HG03378 (cell line): ENCODE measurements around the gene DHX57.
A peak's percentile ranks its signal among the peaks of the same experiment; 100 is the strongest.

Experiments
- ATAC-seq: cut with Tn5 transposase; IDR thresholded peaks from one replicate; pipeline ENCODE4 v1.9.1; 2021; ENCODE audit warnings: mild to moderate bottlenecking, moderate library complexity; ENCODE audit not compliant: unreplicated experiment

Gene DHX57

DNA sequence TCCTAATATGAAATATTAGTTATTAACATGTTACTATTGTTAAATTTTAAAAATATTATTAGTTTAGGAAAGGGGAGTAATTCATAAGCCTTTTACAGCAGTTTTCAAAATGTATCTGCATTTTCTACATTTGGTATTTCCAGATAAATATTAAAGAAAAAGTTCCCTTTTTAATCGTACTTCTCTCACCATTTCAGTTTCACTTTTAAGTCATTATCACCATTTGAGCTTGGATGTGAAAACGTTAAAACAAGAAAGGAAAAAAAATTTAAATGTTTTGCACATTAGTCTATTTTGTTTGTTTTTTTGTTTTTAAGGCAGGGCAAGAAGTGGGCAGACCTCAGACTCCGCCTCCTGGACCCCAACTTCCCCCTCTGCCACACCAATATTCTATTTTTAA lies 121.2 kb downstream of the DHX57 start:
- no peak for ATAC-seq

DNA sequence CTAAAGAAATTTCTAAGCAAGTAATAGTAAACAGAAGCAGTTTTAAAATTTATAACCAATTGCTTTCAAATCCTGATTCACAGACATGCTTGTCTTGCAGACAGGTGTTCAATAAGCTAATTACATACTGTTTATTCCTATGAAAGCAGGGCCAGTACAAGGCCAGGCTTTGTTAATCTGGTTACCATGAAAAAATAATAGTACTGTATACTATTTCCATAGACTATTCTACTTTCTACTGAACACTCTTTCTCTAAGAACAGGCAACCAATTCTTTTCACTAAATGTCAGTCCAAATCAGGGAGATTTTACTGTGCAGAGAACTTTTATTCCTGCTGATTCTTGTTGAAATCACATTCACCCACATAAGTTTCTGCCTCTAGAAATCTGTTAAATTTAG lies 121.7 kb downstream of the DHX57 start:
- ATAC-seq: no peak

DNA sequence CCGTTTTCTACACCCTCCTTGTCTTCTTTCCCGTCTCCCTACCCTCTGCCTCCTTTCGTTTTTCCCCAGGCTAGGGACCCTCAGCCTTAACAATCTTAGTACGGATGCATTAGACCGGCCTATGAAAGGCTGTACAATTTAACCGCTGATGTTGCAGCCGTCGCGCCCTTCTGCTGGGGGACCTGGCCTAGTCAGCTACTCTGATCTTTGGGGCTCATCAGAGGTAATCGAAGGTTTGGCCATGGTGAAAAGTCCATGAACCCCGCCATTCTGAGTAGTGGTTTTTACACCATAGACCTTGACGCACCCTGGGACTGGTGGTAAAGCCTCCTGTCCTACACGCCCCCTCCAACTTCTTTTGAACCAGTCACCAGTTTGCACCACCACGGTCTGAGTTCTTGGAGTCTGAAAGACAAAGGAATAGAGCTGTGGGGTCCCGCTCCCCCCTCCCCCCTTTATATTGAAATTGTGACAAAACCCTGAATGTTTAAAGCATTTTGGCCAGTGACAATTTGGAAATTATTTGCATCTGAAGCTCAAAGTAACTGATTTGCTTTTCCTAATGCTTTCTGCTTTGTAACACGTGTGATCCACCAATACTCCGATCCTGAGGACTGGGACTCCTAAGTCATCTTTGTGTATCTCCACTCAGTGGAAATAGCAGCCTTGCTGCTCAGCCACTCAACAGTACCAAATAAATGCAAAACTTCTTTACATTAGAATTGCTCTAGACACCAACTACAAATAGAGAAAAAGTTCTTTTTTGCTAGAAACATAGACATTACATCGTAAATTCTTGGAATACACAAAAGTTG lies 123.9 kb downstream of the DHX57 start:
- ATAC-seq: no peak

DNA sequence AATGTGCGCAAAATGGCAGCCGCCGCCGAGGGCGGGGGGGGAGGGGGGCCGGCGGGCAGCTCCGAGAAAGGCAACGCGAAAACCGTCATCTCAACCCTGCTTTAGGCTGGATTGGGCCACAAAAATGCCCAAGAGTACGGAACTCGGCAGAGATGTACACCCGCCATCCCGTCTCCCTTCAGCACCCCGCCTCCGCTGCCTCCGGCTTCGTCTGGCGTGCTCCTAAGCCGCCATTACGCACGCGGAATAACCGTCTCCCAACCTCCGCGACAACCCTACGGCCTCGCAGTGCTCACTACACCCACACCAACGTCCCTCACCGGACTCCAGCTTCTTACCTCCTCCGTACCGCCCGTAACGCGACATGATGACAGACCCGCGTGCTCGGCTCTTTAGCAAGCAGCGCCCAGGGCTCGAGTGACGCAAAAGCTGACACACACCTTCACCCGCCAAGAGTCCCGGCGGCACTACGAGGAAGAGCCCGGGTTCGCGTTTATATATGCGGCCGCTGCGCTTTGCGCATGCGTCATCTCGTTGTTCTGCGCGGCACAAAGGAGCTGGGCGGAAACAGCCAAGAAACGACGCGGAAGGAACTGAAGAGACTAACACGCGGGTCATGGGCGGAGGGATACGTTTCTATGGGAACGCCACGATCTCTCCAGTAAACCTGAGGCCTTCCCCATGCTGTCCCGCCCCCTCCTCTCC lies 124.7 kb downstream of the DHX57 start, which contains the start of gene SRSF7:
Gene SRSF7, minus strand, starts transcription at position 471 of the 705 bp plus-strand sequence. Its CDS starts 105 bp downstream, at position 366.
- peak; percentile 72 for ATAC-seq

DNA sequence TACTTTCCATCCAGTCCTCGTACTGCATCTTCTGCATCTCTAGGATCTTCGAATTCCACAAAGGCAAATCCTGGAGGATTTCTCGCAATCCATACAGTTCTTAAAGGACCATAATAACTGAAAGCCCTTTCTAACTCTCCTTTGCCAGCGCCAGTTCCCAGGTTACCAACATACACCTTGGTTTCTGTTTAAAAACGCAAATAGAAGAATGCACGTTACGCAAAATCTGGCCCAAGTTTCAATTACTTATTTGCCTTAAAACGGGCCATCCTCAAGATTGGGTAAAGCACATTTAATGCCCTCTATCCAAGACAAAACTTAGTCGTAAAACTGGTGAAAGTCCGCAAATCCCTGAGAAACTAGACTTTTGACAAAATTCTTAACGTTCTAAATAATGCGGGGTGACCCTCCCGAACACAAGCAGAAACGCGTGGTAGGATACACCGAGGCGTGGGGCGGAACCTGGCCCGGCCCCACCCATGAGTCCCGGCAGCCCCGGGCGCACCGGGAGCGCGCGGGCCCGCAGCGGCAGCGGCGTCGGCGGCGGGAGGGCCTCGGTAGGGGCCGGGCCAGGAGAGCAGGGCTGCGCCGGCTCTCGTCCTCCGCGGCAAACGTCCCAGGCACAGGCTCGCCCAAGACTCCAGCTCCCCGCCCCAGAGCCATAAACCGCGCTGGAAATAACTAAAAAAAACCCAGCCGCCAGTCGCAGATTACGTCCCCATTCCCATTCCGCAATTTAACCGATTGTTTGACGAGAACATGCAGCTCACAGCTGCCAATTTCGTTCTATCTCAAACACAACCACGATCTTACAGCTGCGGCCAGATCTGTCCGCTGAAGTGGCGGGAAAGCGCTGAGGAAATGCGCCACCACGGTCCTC lies 125.5 kb downstream of the DHX57 start:
- ATAC-seq: peak; percentile 31

DNA sequence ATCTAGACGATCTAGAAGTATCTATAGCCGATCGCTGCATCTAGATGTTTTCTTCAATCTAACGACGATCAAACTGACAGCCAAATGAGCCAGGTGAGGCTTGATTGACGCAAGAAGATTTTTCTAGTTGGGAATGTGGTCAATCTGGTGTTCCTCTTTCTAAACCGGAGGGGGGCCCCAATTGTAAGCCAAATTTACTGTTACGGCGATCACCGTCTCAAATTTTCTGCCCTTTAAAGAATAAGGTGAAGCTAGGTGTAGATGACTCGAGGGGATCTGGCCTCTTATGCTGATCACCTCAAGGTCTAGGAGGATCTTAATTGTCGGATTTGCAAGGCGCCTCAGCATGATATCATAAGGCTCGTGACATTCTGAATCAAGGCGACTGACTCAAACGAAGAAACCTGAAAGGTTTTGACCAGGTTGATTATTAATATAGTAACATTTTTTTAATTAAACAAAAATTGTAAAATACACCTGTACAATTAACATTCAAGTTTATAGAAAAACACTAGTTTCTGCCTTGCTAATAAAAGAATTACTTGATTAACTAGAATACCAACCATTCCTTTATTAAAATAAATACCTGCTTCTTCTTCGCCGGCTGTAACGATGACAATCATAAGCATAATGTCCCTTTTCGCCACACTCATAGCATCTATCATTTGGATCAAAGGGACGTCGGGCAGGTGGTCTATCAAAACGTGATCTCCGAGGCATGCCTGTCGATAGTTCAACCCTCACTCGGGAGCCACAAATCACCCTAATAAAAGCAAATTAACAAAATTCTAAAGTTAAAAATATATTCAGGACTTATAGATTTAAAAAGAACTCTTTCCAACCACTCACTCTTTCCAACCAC lies 126.6 kb downstream of the DHX57 start:
- no peak for ATAC-seq

DNA sequence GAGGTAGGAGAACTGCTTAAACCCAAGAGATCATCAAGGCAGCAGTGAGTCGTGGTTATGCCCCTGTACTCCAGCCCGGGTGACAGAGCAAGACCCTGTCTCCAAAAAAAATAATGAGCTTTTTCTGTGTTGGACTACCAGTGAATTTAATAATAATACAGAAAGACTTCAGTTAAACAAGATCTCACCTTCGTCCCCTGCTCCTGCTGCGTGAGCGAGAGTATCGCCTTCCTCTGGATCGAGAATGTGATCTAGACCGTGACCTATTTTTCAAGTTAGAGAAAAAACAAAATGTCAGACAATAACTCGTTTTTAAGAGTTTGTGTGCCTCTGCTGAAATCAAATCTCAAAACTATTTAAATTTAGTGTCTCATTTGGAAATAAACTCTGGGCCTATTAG lies 127.3 kb downstream of the DHX57 start:
- ATAC-seq: no peak

DNA sequence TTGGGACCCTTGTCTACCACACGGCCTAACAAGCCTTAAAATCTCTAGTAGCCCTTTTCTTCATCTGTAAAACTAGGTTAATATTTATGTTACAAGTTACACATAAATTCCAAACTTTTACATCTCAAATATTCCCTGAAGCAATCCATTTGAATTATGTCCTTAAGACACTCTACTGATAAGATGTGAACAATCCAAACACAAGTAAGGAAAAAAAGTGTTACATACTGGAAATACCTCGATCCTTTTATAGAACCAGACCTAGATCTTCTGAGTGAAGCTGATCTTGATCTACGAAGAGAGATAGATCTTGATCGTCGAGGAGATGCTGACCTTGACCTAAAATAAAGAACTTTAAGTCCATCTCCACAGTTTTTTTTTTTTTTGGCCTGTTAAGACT lies 127.9 kb downstream of the DHX57 start:
- ATAC-seq: no peak
